ENCODE data around the gene OTOF.
A peak's percentile ranks its signal among the peaks of the same experiment; 100 is the strongest.

The OTOF gene

DNA sequence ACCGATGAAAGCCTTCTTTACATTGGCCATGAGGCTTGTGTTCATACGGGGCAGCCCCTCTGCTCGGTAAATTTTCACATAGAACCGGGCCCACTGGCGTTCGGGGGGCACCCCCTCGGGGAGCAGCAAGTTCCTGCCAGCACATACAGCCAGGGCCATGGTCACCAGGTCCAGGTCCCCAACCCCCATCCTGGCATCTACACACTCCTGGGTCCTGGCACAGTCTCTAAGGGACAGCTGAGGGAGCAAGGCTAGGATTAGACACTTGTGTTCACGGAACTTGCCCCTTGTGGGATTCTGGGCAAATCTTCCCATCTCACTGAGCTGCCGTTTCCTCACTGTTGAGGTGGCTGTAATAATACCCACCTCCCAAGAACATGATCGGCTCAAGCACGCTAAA is 5.6 kb upstream of the OTOF start:
- intact Hi-C loops (cut with DNase I): no loop called here
- no peak for DNase-seq

DNA sequence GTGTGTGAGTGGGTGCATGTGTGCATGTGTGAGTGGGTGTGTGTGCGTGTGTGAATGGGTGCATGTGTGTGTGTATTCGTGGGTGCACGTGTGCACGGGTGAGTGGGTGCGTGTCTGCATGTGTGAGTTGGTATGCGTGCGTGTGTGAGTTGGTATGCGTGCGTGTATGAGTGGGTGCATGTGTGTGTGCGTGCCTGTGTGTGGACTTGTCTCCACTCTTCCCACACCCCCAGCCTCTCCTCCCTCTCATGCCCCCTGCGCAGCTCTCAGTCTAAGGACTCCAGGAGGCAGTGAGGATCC is 5.1 kb upstream of the OTOF start:
- DNase-seq: no peak
- intact Hi-C loops (cut with DNase I): no loop called here

DNA sequence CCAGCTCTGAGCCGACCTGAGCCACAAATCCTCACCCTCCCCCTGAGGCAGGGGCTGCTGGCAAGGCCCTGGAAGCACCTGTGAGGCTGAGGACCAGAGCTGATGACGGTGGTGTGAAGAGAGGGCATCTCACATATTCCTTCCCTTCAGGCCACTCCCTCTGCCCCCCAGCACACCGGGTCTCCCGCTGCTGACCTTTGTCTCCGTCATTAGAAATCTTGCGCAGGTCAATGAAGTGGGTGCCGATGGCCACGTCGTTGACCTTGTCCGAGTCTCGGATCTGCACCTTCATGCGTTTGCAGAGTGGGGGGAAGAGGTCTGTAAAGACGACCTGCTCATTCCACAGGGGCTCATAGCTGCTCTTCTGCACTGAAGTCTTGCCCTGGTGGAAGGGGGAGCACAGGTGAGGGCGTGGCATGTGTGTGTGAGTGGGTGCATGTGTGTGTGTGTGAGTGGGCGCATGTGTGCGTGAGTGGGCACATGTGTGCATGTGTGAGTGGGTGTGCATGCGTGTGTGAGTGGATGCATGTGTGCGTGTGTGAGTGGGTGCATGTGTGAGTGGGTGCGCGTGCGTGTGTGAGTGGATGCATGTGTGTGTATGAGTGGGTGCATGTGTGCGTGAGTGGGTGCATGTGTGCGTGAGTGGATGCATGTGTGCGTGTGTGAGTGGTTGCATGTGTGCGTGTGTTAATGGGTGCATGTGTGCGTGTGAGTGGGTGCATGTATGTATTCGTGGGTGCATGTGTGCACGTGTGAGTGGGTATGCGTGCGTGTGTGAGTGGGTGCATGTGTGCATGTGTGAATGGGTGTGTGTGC is 4.5 kb upstream of the OTOF start:
- intact Hi-C loops (cut with DNase I): no loop called here
- no peak for DNase-seq

DNA sequence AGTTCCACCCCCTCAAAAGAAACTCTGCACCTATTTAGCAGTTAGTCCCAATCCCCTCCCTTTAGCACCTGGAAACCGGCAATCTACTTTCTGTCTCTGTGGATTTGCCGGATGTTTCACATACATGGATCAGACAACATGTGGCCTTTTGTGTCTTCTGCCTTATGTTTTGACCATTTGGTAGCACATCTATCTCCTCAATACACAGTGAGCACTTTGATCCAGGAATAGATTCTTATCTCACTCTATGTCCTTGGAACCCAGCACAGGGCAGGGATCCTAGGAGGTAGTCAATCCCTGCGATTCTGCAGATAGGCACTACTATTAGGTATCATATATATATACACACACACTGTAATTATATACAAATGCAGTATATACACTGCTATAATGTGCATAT is 3.8 kb upstream of the OTOF start:
- no peak for DNase-seq
- intact Hi-C loops (cut with DNase I): no loop called here

DNA sequence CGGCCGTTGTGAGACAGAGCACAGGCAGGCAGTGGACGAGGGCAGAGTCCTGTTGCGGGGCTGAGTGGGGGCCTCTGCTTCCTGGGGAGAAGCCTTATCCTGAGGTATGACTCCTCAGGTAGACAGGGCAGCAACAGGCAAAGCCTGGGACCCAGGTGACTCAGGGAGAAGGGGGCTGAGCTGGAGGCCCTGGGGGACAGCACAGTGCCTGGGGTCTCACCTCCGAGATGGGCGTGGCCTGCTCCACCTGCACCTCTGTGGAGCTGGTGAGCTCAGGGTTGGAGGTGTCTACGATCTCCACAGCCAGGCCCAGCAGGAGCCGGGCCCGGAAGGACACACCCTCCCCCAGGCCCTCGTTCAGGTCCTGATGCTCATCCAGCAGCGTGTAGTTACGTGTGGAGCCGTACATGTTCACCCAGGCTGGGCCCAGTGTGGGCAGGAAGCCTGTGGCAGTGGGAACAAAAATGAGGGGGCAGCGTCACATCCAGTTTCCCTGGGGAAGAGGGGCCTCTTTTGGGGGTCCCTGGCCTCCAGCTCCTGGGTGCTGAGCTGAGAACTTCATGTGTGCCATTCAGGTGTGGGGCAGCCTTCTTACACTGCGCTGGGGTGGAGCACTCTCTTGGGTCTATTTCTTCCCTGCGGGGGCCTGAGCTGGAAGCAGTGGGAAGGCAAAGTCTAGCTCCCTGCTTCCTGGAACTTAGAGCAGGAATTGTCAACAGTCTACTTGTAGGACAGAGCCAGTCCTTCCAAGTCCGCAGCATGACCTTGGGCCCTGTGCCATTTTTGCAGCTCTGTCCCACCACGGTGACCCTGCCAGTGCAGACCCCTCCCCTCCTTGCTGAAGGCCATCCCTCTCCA is 2.9 kb upstream of the OTOF start:
- peak in 14 of 42 donors; percentile 5 to 65 (median 32) for DNase-seq
- intact Hi-C loops (cut with DNase I): no loop called here

DNA sequence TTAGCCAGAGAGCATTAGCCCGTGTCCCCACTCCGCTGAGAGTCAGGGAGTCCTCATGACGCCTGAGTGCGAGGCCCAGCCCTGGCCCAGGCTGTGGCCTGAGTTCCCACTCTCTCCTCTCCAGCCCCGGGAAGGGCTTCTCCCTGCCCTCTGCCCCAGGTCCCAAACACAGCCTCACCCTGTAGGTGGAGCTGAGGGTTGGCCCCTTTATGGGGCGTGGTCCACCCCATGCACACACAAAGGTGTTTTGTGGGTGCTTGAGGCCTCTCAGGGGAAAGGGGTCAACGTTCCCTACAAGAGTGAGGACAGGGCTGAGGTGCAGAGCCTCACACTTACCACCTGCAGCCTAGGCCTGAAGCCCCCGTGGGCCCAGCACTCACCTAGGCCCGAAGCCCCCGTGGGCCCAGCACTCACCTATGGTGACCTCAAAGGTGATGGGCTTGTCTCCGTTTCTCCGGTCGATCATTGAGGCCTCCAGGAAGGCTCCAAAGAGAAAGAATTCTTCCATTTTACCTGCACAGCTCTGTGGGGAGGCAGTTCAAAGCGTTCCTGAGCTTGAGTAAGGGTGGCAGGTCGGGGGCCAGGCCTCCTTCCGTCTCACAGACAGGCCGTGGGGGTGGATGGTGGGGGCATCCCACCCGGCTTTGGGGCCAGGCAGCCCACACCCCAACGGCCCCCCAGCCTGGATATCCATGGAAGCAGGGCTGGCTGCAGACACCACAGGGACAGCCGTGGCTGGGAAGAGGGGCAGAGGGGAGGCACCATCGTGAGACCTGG is 2.1 kb upstream of the OTOF start:
- no peak for DNase-seq
- intact Hi-C loops (cut with DNase I): no loop called here

DNA sequence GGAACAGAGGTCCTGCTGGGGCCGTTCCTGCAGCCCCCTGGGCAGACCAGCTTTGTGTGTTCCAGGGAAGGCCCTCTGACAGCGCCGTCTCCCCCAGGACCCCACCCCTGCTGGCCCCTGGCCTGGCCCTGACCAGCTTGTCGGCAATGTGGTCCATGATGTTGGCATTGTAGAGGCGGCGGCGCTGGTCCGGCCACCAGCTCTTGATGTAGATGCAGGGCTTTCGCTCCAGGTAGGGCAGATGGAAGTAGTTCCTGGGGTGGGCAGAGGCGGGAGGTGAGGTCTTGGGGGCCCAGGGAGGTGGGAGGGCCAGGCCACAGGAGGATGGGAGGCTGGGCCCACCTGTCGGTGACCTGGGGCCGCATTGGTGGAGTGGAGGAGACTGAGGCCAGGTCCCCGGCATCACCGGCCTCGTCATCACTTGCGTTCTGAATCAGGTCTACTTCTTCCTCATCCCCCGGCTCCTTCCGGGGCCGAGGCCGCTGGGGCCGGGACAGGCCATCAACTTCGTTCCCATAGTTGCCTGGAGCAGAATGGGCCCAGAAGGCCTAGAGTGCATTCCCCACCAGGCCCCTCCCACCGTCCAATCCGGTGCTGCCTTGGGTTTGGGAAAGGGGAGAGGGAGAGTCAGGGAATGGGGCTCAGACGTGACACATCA is 1.3 kb upstream of the OTOF start:
- intact Hi-C loops (cut with DNase I): no loop called here
- DNase-seq: no peak

DNA sequence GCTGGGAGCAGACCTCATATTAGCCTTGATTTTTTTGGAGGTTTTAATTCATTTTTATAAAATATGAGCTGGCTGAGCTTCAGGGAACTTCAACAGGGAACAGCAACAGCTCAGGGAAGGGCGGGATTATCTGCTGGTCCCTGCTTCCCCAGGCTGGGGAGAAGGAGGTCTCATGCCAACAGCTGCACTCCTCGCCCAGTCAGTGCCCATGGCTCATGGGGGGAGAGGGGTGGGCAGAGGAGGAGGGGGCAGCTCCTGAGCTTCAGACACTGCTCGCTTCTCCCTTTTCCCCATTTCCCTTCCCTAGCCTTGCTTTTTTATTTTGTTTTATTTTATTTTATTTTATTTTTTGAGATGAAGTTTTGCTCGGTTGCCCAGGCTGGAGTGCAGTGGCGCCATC is 442 bp upstream of the OTOF start:
- intact Hi-C loops (cut with DNase I): no loop called here
- no peak for DNase-seq

DNA sequence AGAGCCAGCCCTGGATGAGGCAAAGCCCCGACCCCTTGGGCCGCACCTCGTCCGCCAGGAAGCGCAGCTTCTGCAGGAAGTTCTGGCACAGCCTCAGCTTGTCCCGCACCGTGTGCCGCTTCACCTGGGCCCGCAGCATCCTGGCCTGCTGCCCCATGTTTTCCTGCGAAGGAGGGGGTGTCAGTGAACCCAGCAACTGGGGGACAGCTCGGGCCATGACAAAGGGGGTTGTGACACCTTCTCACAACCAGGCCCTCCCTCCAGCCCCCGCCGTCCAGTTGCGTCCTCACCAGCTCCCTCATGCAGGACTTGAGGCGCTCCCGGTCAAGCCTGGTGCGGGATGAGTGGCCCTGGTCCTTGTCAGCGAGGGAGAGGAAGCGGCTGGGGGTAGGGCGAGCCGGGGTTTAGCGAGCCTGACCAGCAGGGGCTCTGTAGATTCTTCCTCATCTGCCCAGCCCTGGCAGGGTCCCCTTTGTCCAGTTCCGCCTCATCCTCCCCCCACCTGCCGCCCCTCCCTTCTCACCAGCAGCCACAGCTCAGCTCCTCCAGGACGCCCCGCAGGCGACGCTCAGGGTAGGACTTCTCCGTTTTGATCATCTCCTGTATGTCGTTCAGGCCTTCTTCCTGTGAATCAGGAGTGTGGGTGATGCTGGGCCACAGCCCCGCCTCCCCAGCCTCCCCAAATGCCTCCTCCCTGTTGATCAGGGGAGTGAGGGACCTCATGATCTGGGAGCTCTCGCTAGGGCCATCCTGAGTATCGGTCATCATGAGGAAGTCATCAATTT is 606 bp downstream of the OTOF start:
- intact Hi-C loops (cut with DNase I): no loop called here
- no peak for DNase-seq

DNA sequence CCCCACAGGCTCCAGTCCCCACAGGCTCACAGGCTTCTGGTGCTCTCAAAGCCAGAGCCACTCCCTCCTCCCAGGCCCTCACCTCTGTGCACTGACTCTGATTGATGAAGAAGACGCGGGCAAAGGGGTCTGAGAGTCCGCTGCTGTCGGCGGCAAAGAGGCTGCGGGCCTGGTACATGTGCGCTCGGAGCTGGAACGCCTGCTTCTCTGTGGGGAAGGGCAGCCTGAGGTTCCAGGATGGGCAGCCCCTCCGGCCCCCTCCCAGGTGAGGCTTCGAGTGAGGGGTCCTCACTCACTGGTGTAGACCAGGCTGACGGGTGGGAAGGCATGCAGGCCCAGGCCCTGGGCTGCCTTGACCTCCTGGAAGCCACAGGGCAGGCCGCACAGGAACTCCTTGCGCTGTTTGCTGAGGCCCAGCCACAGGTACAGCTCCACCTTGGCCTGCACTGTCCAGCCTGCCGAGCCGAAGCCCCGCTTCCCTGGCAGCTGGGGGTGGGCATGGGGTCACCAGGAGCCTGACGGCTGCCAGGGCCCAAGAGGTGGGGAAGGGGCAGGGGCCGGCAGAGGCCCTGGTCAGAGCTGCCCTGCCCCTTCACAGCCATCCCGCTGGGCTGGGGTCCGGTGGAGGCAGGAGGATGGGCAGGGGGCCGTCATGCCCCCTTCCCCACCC is 2.0 kb downstream of the OTOF start:
- intact Hi-C loops (cut with DNase I): no loop called here
- DNase-seq: no peak

DNA sequence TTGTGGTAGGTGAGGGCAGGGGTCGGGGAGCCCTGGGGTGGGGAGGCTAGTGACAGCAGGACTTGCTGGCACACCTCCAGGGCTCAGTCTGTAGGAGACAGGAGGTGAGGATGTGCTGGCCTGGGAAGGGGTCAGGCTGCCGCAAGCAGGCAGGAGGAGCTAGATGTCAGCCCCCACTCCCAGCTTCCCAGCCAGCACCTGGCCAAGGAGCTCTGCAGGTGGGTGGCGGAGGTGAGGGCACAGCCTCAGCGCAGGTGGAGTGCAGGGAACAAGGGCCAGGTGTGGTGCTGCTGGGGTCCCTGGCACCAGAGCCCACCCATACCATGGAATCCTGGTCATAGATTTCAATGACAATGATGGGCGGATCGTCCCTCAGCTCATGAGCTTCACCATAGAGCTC is 2.9 kb downstream of the OTOF start:
- DNase-seq: no peak

DNA sequence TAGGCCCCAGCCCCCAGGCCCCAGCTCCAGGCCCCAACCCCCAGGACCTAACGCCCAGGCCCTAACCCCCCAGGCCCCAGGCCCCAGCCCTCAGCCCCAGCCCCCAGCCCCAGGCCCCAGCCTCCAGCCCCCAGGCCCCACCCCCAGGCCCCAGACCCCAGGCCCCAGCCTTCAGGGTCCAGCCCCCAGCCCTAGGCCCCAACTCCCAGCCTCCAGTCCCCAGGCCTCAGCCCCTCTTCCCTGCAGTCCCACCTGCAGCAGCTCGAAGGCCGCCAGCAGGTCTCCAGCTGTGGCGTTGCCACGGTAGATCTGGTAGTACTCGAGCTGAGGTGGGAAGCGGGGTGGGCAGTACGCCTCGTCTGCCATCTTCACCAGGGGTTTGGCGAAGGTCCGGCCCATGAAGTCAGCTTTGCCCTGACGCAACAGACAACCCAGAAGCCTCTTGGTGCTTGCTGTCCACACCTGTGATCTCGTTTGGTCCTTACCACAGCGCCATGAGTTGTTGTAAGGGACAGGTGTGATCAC is 3.6 kb downstream of the OTOF start:
- no peak for DNase-seq
- intact Hi-C loops (cut with DNase I): no loop called here

More for the DNA sequence above, 2.9 kb downstream of the OTOF start:
- intact Hi-C loops (cut with DNase I): no loop called here

DNA sequence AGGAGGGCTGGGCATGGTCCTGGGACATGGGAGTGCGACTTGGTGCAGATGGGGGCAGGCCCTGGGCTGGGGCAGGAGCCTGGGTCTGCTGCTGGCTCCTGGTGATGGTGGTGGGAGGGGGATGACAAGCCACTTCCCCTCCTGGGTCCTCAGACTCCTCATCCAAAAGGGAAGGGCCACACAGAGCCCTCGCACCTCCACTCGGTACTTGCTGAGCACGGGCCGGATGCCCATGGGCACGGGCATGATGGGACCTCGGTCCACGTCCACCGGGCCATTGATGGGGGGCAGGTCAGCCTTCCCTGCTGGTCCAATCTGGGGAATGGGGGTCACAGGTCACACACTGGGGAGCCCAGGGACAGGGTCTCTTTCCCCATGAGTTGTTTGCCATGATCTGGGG is 4.1 kb downstream of the OTOF start:
- DNase-seq: no peak
- intact Hi-C loops (cut with DNase I): no loop called here

DNA sequence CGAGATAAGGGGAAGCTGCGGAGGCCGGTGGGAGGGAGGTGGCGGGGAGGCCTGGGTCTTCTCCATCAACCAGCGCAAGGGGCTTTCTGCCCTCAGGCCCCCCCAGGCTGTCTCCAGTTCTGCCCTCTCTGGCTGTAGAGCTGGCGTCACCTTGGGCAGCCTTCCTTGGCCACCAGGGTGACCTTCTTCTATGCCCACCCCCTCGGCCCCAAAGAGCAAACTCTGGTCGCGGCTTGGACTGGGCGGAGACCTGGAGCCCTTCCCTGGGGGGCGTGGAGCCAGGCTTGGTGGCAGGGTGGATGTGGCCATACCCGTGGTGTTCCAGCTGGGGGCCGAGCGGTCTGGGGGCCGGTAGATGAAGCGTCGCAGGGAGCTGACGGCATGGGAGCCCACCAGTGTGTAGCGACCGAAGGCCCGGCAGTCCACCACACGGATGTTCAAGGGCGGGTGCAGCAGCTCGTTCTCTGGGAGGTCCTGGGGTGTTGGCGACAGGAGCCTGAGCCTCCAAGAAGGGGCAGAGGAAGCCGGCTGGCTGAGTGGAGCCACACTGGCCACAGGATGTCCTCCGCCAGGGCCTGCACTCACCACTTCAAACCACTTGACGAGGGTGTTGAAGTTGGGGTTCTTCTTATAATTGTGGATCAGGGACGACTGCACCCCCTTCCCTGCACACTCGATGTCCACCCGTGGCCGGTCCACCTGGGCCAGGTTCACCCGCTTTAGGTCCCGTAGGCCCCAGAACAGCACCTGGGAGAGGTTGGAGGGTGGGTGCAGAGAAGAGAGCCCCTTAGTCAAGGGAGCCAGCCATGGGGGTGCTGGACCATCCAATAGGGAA is 4.9 kb downstream of the OTOF start:
- intact Hi-C loops (cut with DNase I): no loop called here
- no peak for DNase-seq

DNA sequence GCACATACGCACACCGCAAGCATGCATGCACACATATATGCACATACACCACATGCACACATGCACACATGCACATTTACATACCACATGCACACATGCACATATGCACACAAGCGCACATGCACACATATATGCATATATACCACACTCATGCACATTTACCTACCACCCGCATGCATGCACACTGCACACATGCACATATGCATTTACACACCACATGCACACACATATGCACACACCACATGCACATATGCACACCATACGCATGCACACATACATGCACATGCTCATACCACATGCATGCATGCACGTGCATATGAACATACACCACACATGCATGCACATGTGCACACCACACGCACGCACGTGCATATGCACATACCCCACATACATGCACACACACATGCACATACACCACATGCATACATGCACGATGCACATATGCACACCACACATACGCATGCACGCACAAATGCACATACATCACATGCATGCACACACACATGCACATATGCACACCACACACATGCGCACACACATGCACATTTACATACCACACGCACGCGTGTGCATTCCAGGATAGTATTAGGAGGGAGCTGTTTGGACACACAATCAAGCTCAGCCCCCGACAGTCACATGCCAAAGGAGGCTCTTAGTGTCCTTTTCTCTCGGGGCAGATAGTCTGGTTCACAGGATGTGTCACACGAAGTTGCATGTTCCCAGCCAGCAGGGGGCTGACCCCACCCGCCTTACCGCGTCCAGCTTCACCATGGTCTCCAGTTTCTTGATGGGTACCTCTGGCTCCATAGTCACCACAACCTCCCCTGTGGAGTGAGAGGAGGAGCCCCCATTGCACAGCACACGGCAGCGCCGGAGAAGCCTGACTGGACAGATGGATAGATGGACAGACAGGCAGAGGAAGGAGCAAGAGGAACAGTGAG is 5.9 kb downstream of the OTOF start:
- intact Hi-C loops (cut with DNase I): no loop called here
- no peak for DNase-seq

DNA sequence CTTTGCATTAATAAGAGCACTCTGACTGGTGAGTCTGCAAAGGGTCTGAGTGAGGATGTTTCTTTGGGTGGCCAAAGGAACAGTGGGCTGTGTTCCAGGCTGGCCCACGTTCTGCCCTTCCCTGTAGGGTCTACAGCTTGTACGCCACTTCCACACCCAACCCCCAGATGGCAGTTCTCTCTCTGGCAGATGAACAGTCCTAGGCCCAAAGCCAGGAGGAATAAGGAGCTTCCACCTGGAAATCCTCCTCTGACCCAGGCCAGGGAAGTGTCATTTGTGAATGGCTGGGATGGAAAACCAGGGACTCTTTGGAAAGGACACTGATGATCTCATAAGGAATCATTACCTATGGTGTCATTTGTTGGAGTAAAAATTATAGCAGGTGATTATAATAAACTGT is 6.6 kb downstream of the OTOF start:
- DNase-seq: no peak
- intact Hi-C loops (cut with DNase I): no loop called here

Data from head of caudate nucleus (tissue), 42 donors.